ENCODE data around the gene GRAP. TPM values are rescaled to one million over a fixed set of nuclear protein-coding genes. Genes with fewer than 3 reads are reported as not detected.

GRAP gene
- total and polyA plus RNA-seq, 10 donors, result 36.2 to 114 (median 47.4) TPM

DNA sequence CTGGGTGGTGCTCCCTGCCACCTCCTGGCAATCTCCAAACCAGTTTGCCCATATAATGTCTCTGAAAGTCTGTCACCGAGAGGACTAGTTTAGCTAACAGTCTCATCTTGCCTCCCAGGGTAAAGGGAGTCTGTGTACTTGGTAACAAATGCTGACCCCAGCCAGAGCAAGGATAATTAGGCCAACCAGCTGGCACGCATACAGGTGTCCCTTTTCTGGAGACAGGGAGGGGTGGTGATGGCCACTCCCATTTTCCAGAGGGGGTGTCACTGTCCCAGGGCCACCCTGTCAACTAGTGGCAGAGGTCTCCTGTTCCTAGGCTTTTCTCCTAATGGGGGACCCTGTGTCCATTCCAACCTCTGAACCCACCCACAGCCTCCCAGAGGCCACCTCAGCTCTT is 50.3 kb downstream of the GRAP start:
- H3K4me1 ChIP-seq, result peaks cover 14 to 38% (median 19%) of the 10 kb centered on the region in 6 donors
- H3K9me3 ChIP-seq, result peaks cover 0 to 19% (median 10%) of the 10 kb centered on the region in 8 donors
- intact Hi-C loops (cut with DNase I; ENCODE audit: low total_unique reads), result no loop called here
- H3K36me3 ChIP-seq, result peaks cover 0 to 14% (median 0%) of the 10 kb centered on the region in 6 donors
- H3K27me3 ChIP-seq (replicated peaks in 1 of 7), result no peaks in the 10 kb centered on the region
- no peak overlapping the region for H3K27ac ChIP-seq
- H3K4me3 ChIP-seq, result no peak overlapping the region
- DNase-seq, result no peak
- TF ChIP-seq POLR2A (IDR thresholded peaks at IDR 0.05), result no peak
- TF ChIP-seq, protein P1, sequence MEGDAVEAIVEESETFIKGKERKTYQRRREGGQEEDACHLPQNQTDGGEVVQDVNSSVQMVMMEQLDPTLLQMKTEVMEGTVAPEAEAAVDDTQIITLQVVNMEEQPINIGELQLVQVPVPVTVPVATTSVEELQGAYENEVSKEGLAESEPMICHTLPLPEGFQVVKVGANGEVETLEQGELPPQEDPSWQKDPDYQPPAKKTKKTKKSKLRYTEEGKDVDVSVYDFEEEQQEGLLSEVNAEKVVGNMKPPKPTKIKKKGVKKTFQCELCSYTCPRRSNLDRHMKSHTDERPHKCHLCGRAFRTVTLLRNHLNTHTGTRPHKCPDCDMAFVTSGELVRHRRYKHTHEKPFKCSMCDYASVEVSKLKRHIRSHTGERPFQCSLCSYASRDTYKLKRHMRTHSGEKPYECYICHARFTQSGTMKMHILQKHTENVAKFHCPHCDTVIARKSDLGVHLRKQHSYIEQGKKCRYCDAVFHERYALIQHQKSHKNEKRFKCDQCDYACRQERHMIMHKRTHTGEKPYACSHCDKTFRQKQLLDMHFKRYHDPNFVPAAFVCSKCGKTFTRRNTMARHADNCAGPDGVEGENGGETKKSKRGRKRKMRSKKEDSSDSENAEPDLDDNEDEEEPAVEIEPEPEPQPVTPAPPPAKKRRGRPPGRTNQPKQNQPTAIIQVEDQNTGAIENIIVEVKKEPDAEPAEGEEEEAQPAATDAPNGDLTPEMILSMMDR (IDR thresholded peaks at IDR 0.05 in 8 of 11, conservative IDR thresholded peaks at IDR 0.05 in 3 of 11), result no peak
- no peak for TF ChIP-seq POLR2AphosphoS5 (IDR thresholded peaks at IDR 0.05)
- WGBS, 5 donors, result 92 to 99% (median 96%) methylated on average over 2 of the region's 2 CpGs

GRCh38 chr17:18995220-18995619 is 51.5 kb downstream of the GRAP start:
- intact Hi-C loops (cut with DNase I; ENCODE audit: low total_unique reads), result no loop called here
- TF ChIP-seq, protein P1 (IDR thresholded peaks at IDR 0.05 in 8 of 11, conservative IDR thresholded peaks at IDR 0.05 in 3 of 11), result no peak
- TF ChIP-seq POLR2A (IDR thresholded peaks at IDR 0.05) (no peak), POLR2AphosphoS5 (IDR thresholded peaks at IDR 0.05) (no peak)
- 94 to 97% (median 96%) methylated on average over 3 of the region's 3 CpGs for WGBS, 5 donors
- Histone ChIP-seq H3K27me3 (replicated peaks in 1 of 7) (no peaks in the 10 kb centered on the region), H3K4me1 (peaks cover 14 to 26% (median 18%) of the 10 kb centered on the region in 6 donors), H3K27ac (no peak overlapping the region), H3K36me3 (peaks cover 0 to 14% (median 0%) of the 10 kb centered on the region in 6 donors), H3K4me3 (no peak overlapping the region), H3K9me3 (peaks cover 0 to 19% (median 10%) of the 10 kb centered on the region in 8 donors)
- no peak for DNase-seq

DNA sequence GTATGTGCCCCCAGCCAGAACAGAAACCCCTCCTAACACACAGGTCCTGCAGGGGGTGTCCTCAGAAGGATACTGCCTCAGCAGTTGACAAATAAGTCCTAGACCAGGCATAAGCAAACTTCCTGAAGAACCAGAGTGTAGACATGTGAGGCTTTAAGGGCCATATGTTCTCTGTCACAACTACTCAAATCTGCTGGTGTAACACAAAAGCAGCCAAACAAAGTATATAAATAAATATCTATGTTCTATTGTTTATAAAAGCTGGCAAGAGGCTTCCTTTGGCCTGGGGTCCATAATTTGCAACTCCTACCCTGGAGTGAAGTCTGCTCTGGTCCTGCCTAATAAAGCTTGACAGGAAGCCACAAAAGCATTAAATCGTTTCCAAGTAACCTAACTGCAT is 52.1 kb downstream of the GRAP start:
- intact Hi-C loops (cut with DNase I; ENCODE audit: low total_unique reads), result no loop called here
- no peaks in the 10 kb centered on the region for H3K27me3 ChIP-seq (replicated peaks in 1 of 7)
- TF ChIP-seq, protein P1 (IDR thresholded peaks at IDR 0.05 in 8 of 11, conservative IDR thresholded peaks at IDR 0.05 in 3 of 11), result no peak
- no peak for TF ChIP-seq POLR2A (IDR thresholded peaks at IDR 0.05)
- no peak for TF ChIP-seq POLR2AphosphoS5 (IDR thresholded peaks at IDR 0.05)
- no peak for DNase-seq
- WGBS, 5 donors, result 20 to 32% (median 28%) methylated on average over 1 of the region's 1 CpG
- H3K4me3 ChIP-seq, result no peak overlapping the region
- H3K9me3 ChIP-seq, result peaks cover 0 to 19% (median 10%) of the 10 kb centered on the region in 8 donors
- peaks cover 14 to 26% (median 18%) of the 10 kb centered on the region in 6 donors for H3K4me1 ChIP-seq
- H3K27ac ChIP-seq, result no peak overlapping the region
- peaks cover 0 to 14% (median 0%) of the 10 kb centered on the region in 6 donors for H3K36me3 ChIP-seq

GRCh38 chr17:18993905-18994526 is 52.7 kb downstream of the GRAP start:
- WGBS, 5 donors, result 83 to 86% (median 84%) methylated on average over 16 of the region's 16 CpGs
- H3K27ac ChIP-seq, result no peak overlapping the region
- TF ChIP-seq, protein P1 (IDR thresholded peaks at IDR 0.05 in 8 of 11, conservative IDR thresholded peaks at IDR 0.05 in 3 of 11), result no peak
- TF ChIP-seq POLR2A (IDR thresholded peaks at IDR 0.05) (no peak), POLR2AphosphoS5 (IDR thresholded peaks at IDR 0.05) (no peak)
- no peak overlapping the region for H3K4me3 ChIP-seq
- peaks cover 14 to 26% (median 18%) of the 10 kb centered on the region in 6 donors for H3K4me1 ChIP-seq
- H3K9me3 ChIP-seq, result peaks cover 0 to 19% (median 10%) of the 10 kb centered on the region in 8 donors
- intact Hi-C loops (cut with DNase I; ENCODE audit: low total_unique reads), result no loop called here
- DNase-seq, result no peak
- peaks cover 0 to 14% (median 0%) of the 10 kb centered on the region in 6 donors for H3K36me3 ChIP-seq
- no peaks in the 10 kb centered on the region for H3K27me3 ChIP-seq (replicated peaks in 1 of 7)
